GM19099 (cell line): ENCODE results near the gene SMOC2.

Experiments
- POLR2A ChIP-seq: IDR thresholded peaks from 3 replicates; pipeline ENCODE4 v1.6.1; 2011; ENCODE audit warnings: low read depth; ENCODE audit not compliant: insufficient read length; ENCODE audit errors: extremely low read depth

Gene SMOC2

DNA sequence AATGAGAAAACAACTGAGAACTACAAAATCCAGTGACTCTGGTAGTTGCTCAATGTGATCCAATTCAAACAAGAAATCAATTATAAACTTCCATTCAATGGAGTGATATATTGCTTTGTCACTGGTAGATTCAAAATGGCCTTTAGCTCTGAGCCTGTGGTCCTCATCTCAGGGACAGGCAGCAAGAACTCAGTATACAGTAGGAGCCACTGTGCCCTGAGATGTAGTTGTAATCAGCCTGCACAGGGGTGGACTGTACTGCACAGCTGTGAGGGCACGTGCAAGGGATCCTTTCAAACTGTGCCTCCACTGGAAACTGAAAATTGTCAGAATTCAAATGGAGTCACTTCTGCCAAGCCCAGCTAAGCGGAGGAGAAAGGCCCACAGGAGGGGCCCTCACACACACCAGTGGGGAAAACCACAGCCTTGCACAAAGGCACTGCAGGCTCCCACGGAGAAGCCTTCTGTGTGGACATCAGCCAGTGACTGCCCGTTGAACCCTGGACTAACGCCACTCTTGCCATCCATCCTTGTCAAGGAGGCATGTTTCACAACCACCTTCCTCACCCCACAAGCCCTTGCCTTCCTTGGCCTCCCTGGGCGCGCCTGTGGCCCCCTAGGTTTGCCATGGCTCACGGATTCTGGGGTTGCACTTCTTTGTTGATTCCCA lies 186.7 kb downstream of the SMOC2 start:
- no peak for TF ChIP-seq POLR2A

DNA sequence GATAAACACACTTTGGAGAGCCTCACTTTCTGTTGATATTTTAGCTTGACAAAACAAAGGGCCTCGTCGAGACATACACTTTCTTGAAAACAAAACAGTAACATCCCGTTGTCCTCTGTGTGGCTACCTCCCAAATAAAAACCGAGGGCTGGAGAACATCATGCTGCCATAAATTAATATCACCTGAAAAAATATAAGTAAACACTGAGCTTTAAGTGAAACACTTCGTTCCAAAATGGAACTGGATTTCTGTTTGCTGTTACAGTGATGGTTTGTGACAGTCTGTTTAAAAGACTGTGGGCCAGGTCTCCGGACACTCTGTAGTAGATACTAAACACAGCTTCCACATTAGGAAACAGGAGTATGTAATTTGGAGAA lies 187.2 kb downstream of the SMOC2 start:
- TF ChIP-seq POLR2A = no peak

DNA sequence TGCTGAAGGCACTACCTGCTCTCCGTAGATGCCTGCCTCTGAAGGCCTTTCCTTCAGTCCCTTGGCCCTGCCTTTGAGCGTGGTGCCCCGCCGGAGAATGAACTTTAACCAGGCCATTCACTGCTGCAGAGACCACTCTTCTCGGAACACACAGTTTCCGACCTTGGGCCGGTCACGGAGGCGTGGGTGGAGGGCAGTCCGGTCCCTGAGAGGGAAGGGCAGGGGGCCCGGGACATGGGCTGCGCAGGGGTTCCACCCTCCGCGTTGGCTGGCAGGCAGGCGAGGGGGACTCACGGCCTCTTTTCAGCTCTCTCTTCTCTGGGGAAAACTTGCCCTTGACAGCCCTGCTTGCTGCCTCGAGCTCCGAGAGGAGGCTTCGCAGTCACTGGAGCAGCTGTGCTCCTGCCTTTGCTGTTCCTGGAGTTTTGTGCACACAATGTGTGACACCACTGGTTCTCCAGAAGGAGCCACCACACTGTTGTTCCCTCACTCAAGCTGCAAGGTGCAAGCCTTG lies 187.8 kb downstream of the SMOC2 start:
- TF ChIP-seq POLR2A = no peak

DNA sequence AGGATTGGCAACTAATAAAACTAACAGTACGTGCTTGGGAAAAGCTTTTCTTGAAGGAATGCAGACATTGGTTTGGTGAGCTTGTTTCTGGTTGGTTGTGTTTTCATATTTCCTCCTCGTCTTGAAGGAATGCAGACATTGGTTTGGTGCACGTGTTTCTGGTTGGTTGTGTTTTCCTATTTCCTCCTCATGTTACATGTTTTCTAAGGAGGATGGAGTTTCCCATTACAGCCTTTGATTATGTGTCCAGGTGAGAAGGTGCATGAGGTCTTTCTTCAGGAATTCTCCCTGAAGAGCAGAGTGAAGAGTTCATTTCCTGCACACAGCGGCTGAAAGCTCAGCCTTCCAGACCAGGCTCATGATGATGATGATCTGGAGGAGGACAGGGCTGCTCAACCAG lies 190.6 kb downstream of the SMOC2 start:
- TF ChIP-seq POLR2A = no peak

DNA sequence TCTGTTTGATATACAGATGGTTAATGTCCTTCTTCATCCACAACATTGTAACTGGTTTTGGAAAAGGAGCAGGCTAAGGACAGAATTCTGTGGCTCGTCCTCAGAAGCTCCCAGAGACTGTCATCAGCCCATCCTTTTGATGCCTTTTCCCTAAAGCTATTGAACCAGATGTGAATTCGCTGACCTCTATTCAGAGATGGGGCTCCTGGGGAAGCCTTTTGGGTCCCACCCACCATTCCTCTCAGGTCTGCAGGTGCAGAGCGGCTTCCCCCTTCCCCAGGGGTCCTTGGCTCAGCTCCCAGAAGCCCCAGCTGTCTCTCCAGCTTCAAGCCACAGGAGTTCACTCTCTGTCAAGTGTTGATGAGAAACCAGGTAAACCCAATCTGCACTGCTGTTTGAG lies 191.7 kb downstream of the SMOC2 start:
- no peak for TF ChIP-seq POLR2A

DNA sequence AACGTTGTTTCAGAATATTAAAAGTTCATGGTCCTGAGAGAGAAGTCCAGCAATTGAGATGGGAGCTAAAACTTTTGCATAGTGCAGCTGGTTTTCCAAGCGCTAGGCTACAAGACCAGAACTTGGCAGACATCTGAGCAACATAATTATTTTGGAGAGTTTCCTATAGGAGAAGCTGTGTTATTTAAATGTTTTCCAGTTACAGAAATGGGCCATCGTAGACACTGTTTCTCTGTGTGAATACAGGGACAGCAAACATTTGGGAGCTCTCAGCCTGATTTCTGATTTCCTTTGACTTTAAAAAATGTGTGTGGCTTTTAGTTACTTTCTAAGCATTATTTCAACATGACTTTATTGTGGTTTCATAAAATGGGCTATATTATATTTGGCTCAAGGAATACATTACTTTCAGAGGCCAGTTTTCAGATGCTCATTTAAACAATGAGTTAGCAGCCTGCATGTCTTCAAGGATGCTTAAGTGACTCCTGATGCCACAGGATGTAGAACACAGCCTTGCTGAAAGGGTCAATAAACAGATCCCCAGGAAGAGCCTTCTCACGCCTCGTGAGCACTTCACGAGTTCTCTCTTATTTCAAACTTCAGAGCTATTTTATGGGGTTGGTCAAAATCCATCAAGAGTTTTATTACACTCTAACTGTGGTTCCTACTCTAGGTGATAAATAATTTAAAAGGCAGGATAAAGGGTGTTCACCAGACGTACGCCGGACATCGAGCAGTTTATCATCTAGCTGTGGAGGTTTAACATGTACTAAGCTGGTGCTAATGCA lies 193.8 kb downstream of the SMOC2 start:
- no peak for TF ChIP-seq POLR2A

DNA sequence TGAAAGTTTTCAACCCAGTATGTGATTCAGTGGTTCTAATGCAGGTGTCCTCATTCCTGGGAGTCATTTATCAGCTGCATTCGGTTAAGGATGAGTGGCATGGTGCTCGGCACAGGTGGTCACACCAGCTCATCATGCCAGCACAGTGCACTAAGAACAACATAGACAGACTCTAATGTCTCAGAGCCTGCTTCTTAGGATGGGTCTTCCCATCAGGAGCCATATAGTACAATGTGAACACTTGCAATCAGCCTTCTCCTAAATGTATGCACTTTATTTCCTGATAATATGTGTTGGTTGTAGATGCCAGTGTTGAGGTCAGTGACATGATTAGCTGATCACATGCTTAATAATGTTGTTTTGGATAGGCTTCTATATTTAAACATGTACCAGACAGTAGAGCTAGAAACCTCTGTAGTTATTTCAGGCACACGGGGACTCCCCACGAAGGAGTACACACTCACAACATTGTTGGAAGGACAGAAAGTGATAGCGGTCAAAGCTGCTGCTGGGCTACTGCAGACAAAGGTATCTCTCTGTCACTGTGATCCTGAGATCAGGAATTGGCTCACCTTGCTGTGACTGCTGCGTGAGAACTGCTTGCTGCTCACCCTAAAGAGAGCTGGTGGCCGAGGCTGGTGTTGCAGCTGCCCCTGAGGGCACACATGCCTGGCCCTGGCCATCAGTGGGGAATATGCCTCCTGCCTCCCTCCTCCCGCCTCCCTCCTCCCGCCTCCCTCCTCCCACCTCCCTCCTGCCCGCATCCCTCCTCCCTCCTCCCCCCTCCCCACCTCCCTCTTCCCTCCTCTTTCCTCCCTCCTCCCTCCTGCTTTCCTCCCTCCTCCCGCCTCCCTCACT lies 195.4 kb downstream of the SMOC2 start:
- no peak for TF ChIP-seq POLR2A

DNA sequence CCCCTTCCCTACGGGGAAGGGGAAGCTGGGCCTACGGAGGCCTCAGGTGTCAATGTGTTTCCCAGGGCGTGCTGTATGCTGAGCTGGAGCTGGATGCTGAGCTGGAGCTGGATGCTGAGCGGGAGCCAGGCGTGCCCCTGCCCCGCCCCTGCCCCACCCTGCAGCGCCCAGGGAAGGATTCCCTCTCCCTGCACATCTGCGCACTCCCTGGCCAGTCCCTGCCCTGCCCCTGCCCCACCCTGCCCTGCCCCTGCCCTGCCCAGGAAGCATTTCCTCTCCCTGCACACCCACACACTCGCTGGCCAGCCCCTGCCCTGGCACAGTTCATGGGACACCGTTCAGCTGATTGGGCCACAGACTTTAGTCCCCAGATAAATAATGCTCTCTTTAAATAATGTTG lies 196.8 kb downstream of the SMOC2 start:
- no peak for TF ChIP-seq POLR2A

DNA sequence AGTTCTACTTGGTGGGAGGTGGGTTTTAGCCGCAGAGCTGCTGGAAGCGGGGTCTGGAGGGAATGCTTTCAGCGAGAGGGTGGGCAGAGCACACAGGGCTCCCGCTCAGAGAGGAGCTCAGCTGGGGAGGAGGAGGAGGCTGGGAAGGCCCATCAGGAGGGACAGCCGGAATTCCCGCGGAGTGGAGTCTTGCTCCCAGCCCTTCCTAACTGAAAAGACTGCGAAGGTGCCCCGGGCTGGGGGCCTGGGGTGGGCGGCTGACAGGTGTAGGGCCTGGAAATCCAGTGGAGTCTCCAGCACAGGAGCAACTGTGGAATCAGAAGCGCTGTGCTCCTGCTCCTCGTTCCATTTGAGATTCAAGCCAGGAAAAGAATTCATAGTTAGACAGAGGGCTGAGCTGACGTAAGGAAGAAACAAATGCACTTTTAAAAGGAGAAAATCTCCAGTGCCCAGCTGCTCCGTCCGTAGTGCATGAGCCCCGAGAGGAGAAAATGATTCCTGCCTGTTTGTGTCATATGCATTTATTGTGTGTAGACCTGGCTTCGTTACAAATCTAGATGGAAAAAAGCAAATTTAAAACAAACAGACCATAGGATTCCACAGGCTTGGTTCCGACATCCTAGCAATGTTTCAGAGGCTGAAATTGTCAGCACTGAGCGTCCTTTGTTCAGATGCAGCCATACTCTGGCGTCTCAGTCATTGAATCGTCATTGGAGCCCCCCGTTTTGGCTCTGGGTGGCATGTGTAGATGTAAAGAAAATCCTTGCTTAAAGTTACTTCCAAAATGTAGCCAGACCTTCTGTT lies 197.7 kb downstream of the SMOC2 start:
- TF ChIP-seq POLR2A = no peak

DNA sequence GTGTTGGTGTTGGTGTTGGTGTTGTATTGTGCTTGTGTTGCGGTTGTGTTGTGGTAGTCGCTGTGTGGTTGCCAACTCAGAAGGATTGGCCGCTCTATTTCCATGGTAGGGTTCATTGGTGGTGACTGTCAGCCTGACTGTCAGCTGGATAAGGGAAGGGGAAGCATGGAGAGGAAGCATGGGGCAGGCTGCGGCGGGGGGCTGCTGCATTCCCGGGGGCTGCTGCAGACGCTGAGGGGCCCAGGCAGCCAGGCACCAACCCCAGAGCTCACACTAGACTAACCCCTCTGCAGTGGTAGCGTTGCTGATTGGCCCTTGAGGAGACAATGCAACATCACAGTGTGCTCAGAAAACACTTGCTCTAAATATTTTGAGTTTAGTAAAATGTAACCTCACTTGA lies 199.2 kb downstream of the SMOC2 start:
- no peak for TF ChIP-seq POLR2A

DNA sequence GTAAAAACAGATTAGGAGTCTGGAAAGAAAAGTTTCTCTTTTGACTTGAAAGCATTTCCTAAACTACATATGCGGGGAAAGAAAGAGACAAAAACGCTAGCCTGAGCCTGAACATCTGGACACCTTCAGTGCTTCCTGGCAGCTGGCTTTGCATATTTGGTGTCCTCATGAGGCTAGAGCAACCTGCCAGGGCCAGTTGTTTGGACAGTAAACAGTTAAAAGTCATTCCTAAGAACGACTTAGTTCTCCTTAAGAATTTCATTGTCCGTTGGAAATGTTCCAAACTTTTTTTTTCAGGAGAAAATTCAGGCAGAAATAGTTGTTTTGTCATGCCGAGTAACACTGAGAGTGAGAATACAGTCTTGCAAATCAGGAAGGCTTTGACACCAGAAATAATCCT lies 199.8 kb downstream of the SMOC2 start:
- TF ChIP-seq POLR2A = no peak

DNA sequence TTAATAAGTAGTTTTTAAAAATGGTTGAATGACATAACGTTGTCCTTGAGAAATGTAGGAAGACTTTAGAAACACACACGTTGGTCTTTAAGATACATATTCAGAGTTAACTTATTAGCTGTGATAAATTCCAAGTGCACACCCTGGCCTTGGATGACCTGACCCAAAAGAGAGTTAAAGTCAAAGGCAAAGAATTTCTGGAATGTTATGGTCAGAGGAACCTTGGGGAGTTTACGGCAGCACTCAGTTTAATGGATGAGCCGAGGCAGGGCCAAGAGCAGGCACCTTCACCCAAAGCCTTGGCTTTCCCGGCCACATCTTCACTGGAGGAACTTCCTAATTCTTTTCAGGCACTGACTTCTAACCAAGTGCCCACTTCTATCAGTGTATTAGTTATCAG lies 200.5 kb downstream of the SMOC2 start:
- TF ChIP-seq POLR2A = no peak

DNA sequence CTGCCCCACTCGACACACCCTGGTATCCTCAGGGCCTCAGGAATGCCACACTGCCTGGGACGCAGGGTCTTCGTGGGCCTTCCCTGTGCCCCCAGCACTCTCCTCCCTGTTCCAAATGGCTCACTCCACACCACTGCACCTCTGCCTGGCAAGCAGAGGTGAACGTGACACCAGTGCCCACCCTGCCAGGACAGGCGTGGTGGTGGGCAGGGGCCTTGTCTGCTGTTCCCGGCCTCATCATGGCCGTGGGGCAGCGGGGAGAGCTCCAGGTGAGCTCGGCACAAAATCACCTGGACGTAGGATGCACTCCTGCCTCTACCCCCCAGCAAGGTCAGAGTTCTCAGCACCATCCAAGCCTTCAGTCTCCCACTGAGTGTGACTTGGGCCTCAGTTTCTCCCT lies 202.4 kb downstream of the SMOC2 start:
- no peak for TF ChIP-seq POLR2A

DNA sequence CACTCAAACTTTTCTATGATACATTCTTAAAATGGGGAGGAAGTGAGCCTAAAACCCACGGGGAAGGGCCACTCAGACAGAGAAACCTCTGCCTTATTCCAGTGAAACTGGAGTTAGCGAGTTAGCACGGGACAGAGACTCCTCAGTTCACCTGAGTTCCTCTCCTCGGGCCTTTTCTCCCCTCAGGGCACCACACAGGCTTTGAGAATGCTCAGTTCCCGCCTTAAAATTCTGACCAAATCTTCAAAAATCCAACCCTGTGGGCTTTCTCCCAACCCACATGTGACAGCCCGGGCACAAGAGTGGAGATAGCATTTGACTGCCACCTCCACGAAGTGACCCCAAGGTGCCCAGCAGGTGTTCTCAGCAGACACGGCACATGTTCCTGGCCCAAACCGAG lies 204.3 kb downstream of the SMOC2 start:
- TF ChIP-seq POLR2A = no peak

DNA sequence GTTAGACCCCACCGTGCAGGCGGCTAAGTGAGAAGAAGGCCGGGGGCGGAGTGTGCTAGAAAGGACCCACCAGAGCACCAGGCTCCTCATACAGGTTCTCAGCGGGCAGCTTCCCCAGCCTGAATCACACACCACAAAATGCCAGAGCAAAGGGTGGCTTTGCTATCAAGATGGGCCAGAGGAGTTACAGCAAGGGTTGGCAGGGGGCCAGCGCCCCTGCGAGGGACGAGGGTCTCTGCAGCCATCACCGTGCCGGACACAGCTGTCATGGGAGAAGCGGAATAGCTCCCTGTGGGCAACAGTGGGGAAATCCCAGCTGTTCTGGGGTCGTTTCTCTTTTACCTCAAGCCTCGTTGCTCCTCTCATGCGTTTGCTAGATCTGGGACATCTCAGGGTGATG lies 206.3 kb downstream of the SMOC2 start:
- no peak for TF ChIP-seq POLR2A
